GM19467 (cell line): Measurements from ENCODE around the gene KIFBP.
A peak's percentile ranks its signal among the peaks of the same experiment; 100 is the strongest.
"Not testable (repeated sequence)": the region's sequence is repeated elsewhere in the genome, so short reads cannot be mapped to it uniquely, and the experiment has no call there.

Experiments
- ATAC-seq: cut with Tn5 transposase; IDR thresholded peaks from one replicate; pipeline ENCODE4 v1.9.1; 2021; ENCODE audit warnings: mild to moderate bottlenecking, moderate library complexity; ENCODE audit not compliant: unreplicated experiment

KIFBP gene

GRCh38 chr10:69004821-69005220 is 16.2 kb downstream of the KIFBP start:
- no peak for ATAC-seq

GRCh38 chr10:69005704-69006485 is 17.3 kb downstream of the KIFBP start:
- ATAC-seq: no peak

GRCh38 chr10:69007260-69007659 is 18.7 kb downstream of the KIFBP start:
- no peak for ATAC-seq

- no peak for ATAC-seq
Observed at GRCh38 chr10:69009360-69009759, 20.8 kb downstream of the KIFBP start.

GRCh38 chr10:69010151-69010640 is 21.6 kb downstream of the KIFBP start:
- no peak for ATAC-seq

- not testable (repeated sequence) for ATAC-seq
Observed at GRCh38 chr10:69012778-69013177, 24.2 kb downstream of the KIFBP start.

- no peak for ATAC-seq
Observed at GRCh38 chr10:69014171-69014570, 25.6 kb downstream of the KIFBP start.

- ATAC-seq: no peak
Observed at GRCh38 chr10:69018613-69019012, 30.0 kb downstream of the KIFBP start.

GRCh38 chr10:69022611-69023010 is 34.0 kb downstream of the KIFBP start:
- no peak for ATAC-seq

GRCh38 chr10:69025370-69025896 is 36.8 kb downstream of the KIFBP start:
- no peak for ATAC-seq

- ATAC-seq: no peak
Observed at GRCh38 chr10:69033256-69033655, 44.7 kb downstream of the KIFBP start.

GRCh38 chr10:69037489-69037888 is 48.9 kb downstream of the KIFBP start:
- ATAC-seq: no peak

GRCh38 chr10:69040904-69041303 is 52.3 kb downstream of the KIFBP start:
- ATAC-seq: not testable (repeated sequence)

GRCh38 chr10:69042417-69042816 is 53.8 kb downstream of the KIFBP start:
- ATAC-seq: no peak

- no peak for ATAC-seq
Observed at GRCh38 chr10:69042838-69043237, 54.2 kb downstream of the KIFBP start.

GRCh38 chr10:69043931-69044531 is 55.4 kb downstream of the KIFBP start:
- ATAC-seq: peak; percentile 58

- ATAC-seq: no peak
Observed at GRCh38 chr10:69044546-69044945, 55.9 kb downstream of the KIFBP start.

- peak; percentile 46 for ATAC-seq
Observed at GRCh38 chr10:69045441-69046300, 57.1 kb downstream of the KIFBP start.

- ATAC-seq: no peak
Observed at GRCh38 chr10:69047111-69047832, 58.7 kb downstream of the KIFBP start.

- no peak for ATAC-seq
Observed at GRCh38 chr10:69048103-69048502, 59.5 kb downstream of the KIFBP start.
